Activated T-cell treated with anti-CD3 and anti-CD28 coated beads for 1 hour (primary cell): ENCODE measurements around the gene EPHB2.
"Not testable (repeated sequence)": the region's sequence is repeated elsewhere in the genome, so short reads cannot be mapped to it uniquely, and the experiment has no call there.

Source experiments
- DNase-seq: peaks from one replicate; pipeline ENCODE4 v3.0.0-alpha.2; 2020; ENCODE audit warnings: low read depth

The EPHB2 gene

GRCh38 chr1:22838965-22839364 lies 128.3 kb downstream of the EPHB2 start:
- DNase-seq, result no peak

- DNase-seq, result no peak
Measured at GRCh38 chr1:22839806-22840205, 129.2 kb downstream of the EPHB2 start.

GRCh38 chr1:22841142-22841541 lies 130.5 kb downstream of the EPHB2 start:
- DNase-seq, result no peak

GRCh38 chr1:22841860-22842281 lies 131.2 kb downstream of the EPHB2 start:
- no peak for DNase-seq

GRCh38 chr1:22843441-22844183 lies 133.0 kb downstream of the EPHB2 start:
- not testable (repeated sequence) for DNase-seq

GRCh38 chr1:22844621-22845020 lies 134.0 kb downstream of the EPHB2 start:
- DNase-seq, result no peak

GRCh38 chr1:22845398-22845935 lies 134.8 kb downstream of the EPHB2 start:
- DNase-seq, result no peak

- no peak for DNase-seq
Measured at GRCh38 chr1:22846458-22846857, 135.8 kb downstream of the EPHB2 start.

GRCh38 chr1:22847249-22847648 lies 136.6 kb downstream of the EPHB2 start:
- no peak for DNase-seq

GRCh38 chr1:22847709-22848108 lies 137.1 kb downstream of the EPHB2 start:
- DNase-seq, result no peak

GRCh38 chr1:22848405-22848804 lies 137.8 kb downstream of the EPHB2 start:
- DNase-seq, result no peak

GRCh38 chr1:22849770-22850169 lies 139.1 kb downstream of the EPHB2 start:
- DNase-seq, result no peak

GRCh38 chr1:22850281-22850680 lies 139.6 kb downstream of the EPHB2 start:
- DNase-seq, result no peak

GRCh38 chr1:22850681-22851080 lies 140.0 kb downstream of the EPHB2 start:
- DNase-seq, result no peak

- DNase-seq, result no peak
Measured at GRCh38 chr1:22851517-22851916, 140.9 kb downstream of the EPHB2 start.

- no peak for DNase-seq
Measured at GRCh38 chr1:22852144-22852655, 141.6 kb downstream of the EPHB2 start.

GRCh38 chr1:22853651-22854185 lies 143.1 kb downstream of the EPHB2 start:
- DNase-seq, result no peak

GRCh38 chr1:22854688-22855565 lies 144.3 kb downstream of the EPHB2 start:
- no peak for DNase-seq

GRCh38 chr1:22855668-22856606 lies 145.3 kb downstream of the EPHB2 start:
- DNase-seq, result no peak

GRCh38 chr1:22857661-22858060 lies 147.0 kb downstream of the EPHB2 start:
- no peak for DNase-seq

- DNase-seq, result no peak
Measured at GRCh38 chr1:22860414-22860800, 149.8 kb downstream of the EPHB2 start.
